Stimulated activated CD8-positive, alpha-beta memory T cell treated with anti-CD3 and anti-CD28 coated beads, Interleukin-7, amount 100 ng/mL, for 1 hour (primary cell): ENCODE data around the gene WRNIP1.

ENCODE experiments used
- DNase-seq, 2 donors: peaks; one replicate each; pipeline ENCODE4 v3.0.0-alpha.2; 2020; ENCODE audit warnings: low read depth in 2 of 2

The WRNIP1 gene

GRCh38 chr6:2807342-2808090, 42.3 kb downstream of the WRNIP1 start:
- DNase-seq, result no peak

- DNase-seq, result no peak
Observed at GRCh38 chr6:2809015-2809414, 43.8 kb downstream of the WRNIP1 start.

GRCh38 chr6:2810092-2810671, 45.0 kb downstream of the WRNIP1 start:
- no peak for DNase-seq

GRCh38 chr6:2812695-2813094, 47.5 kb downstream of the WRNIP1 start:
- no peak for DNase-seq

- DNase-seq, result no peak
Observed at GRCh38 chr6:2816158-2816557, 51.0 kb downstream of the WRNIP1 start.

- DNase-seq, result no peak
Observed at GRCh38 chr6:2817903-2818443, 52.8 kb downstream of the WRNIP1 start.

GRCh38 chr6:2818593-2818992, 53.4 kb downstream of the WRNIP1 start:
- DNase-seq, result no peak

- DNase-seq, result no peak
Observed at GRCh38 chr6:2819115-2819514, 53.9 kb downstream of the WRNIP1 start.

- no peak for DNase-seq
Observed at GRCh38 chr6:2819978-2820377, 54.8 kb downstream of the WRNIP1 start.

- DNase-seq, result no peak
Observed at GRCh38 chr6:2820415-2820814, 55.2 kb downstream of the WRNIP1 start.

- no peak for DNase-seq
Observed at GRCh38 chr6:2821554-2821953, 56.4 kb downstream of the WRNIP1 start.

- DNase-seq, result no peak
Observed at GRCh38 chr6:2823104-2823850, 58.1 kb downstream of the WRNIP1 start.

GRCh38 chr6:2826131-2826530, 60.9 kb downstream of the WRNIP1 start:
- DNase-seq, result no peak

GRCh38 chr6:2827142-2827541, 61.9 kb downstream of the WRNIP1 start:
- no peak for DNase-seq

GRCh38 chr6:2828629-2829028, 63.4 kb downstream of the WRNIP1 start:
- no peak for DNase-seq

- no peak for DNase-seq
Observed at GRCh38 chr6:2829253-2829652, 64.1 kb downstream of the WRNIP1 start.

GRCh38 chr6:2830183-2830582, 65.0 kb downstream of the WRNIP1 start:
- DNase-seq, result no peak

- DNase-seq, result no peak
Observed at GRCh38 chr6:2831392-2831791, 66.2 kb downstream of the WRNIP1 start.

GRCh38 chr6:2834262-2834661, 69.1 kb downstream of the WRNIP1 start:
- no peak for DNase-seq
